Jurkat, Clone E6-1 (cell line): Measurements from ENCODE around the gene TIMM8B. TPM values are rescaled to one million over a fixed set of nuclear protein-coding genes. Genes with fewer than 3 reads are reported as not detected.
"Not testable (repeated sequence)": the region's sequence is repeated elsewhere in the genome, so short reads cannot be mapped to it uniquely, and the experiment has no call there.

Experiments used
- DNase-seq: peaks from one replicate; pipeline ENCODE4 v3.0.0-alpha.2; 2011; ENCODE audit warnings: low read depth, low spot score
- H3K4me3 ChIP-seq: 2 replicates; pipeline ENCODE4 v1.5.1; 2011; ENCODE audit warnings: mild to moderate bottlenecking, low read length, control low read depth, moderate library complexity
- polyA plus RNA-seq: library from polyadenylated mRNA; unstranded; fragments of >200 nt; gene quantifications from one replicate; pipeline ENCODE4 v1.2.1, GENCODE V29; 2012; ENCODE audit warnings: missing spikeins; ENCODE audit not compliant: insufficient read length, insufficient read depth

TIMM8B gene
- 147 TPM for polyA plus RNA-seq

- peak within 1 kb of the TSS; percentile 71 for H3K4me3 ChIP-seq
- peak; percentile 96 for DNase-seq
Measured at GRCh38 chr11:112086422-112087191, at the start of gene TIMM8B, which contains the start of gene SDHD. Gene TIMM8B, minus strand, starts transcription at chr11:112086756. Its CDS starts 33 bp downstream, at chr11:112086723. Gene SDHD, plus strand, starts transcription at chr11:112086873. Its CDS starts 35 bp downstream, at chr11:112086908.

GRCh38 chr11:112134473-112134872 is 47.9 kb upstream of the TIMM8B start:
- DNase-seq: no peak
- H3K4me3 ChIP-seq: no peak overlapping the region

GRCh38 chr11:112132737-112133136 is 46.2 kb upstream of the TIMM8B start:
- DNase-seq: no peak
- no peak overlapping the region for H3K4me3 ChIP-seq

- H3K4me3 ChIP-seq: no peak overlapping the region
- no peak for DNase-seq
Measured at GRCh38 chr11:112129656-112130055, 43.1 kb upstream of the TIMM8B start.

- no peak for DNase-seq
Measured at GRCh38 chr11:112128483-112129121, 42.0 kb upstream of the TIMM8B start.

GRCh38 chr11:112127056-112127455 is 40.5 kb upstream of the TIMM8B start:
- no peak overlapping the region for H3K4me3 ChIP-seq
- DNase-seq: no peak

More at GRCh38 chr11:112128483-112129121, 42.0 kb upstream of the TIMM8B start:
- no peak overlapping the region for H3K4me3 ChIP-seq

GRCh38 chr11:112123129-112123528 is 36.6 kb upstream of the TIMM8B start:
- no peak for DNase-seq

GRCh38 chr11:112121981-112122615 is 35.5 kb upstream of the TIMM8B start:
- no peak overlapping the region for H3K4me3 ChIP-seq
- no peak for DNase-seq

More at GRCh38 chr11:112123129-112123528, 36.6 kb upstream of the TIMM8B start:
- H3K4me3 ChIP-seq: no peak overlapping the region

GRCh38 chr11:112118176-112118575 is 31.6 kb upstream of the TIMM8B start:
- DNase-seq: no peak
- H3K4me3 ChIP-seq: no peak overlapping the region

- DNase-seq: peak; percentile 66
- no peak overlapping the region for H3K4me3 ChIP-seq
Measured at GRCh38 chr11:112115386-112115785, 28.8 kb upstream of the TIMM8B start.

GRCh38 chr11:112114460-112114859 is 27.9 kb upstream of the TIMM8B start:
- DNase-seq: no peak
- no peak overlapping the region for H3K4me3 ChIP-seq

GRCh38 chr11:112113539-112114457 is 27.2 kb upstream of the TIMM8B start:
- DNase-seq: peak; percentile 60
- no peak overlapping the region for H3K4me3 ChIP-seq

GRCh38 chr11:112106070-112106469 is 19.5 kb upstream of the TIMM8B start:
- DNase-seq: no peak
- H3K4me3 ChIP-seq: no peak overlapping the region

- DNase-seq: no peak
- H3K4me3 ChIP-seq: no peak overlapping the region
Measured at GRCh38 chr11:112103446-112103845, 16.9 kb upstream of the TIMM8B start.

GRCh38 chr11:112100462-112100861 is 13.9 kb upstream of the TIMM8B start:
- no peak for DNase-seq
- H3K4me3 ChIP-seq: no peak overlapping the region

GRCh38 chr11:112097734-112098528 is 11.4 kb upstream of the TIMM8B start:
- no peak for DNase-seq
- H3K4me3 ChIP-seq: no peak overlapping the region

- no peak overlapping the region for H3K4me3 ChIP-seq
- DNase-seq: no peak
Measured at GRCh38 chr11:112096194-112096593, 9.6 kb upstream of the TIMM8B start.

- DNase-seq, H3K4me3 ChIP-seq: not testable (repeated sequence)
Measured at GRCh38 chr11:112095302-112095701, 8.7 kb upstream of the TIMM8B start.
